ENCODE results near the gene MED22. TPM values are rescaled to one million over a fixed set of nuclear protein-coding genes. Genes with fewer than 3 reads are reported as not detected.

MED22 gene
- total and polyA plus RNA-seq, 2 of the 8 experiments (the other 6 are each of a cell fraction or from before 2014, with no cell fraction given), result 56.4 to 68.4 TPM

- Histone ChIP-seq H3K79me1 (ENCODE audit: low read depth, low read length) (peaks cover 38% of the 10 kb centered on the region), H3K9me3 (ENCODE audit: insufficient read depth in 2 of 2, low read depth in 1 of 2, low read length in 1 of 2) (no peaks in the 10 kb centered on the region), H3K4me1 (replicated peaks in 1 of 4; ENCODE audit: control insufficient read depth in 3 of 4, insufficient read depth in 4 of 4, low read length in 3 of 4) (no peaks in the 10 kb centered on the region; a peak in 1 of 7 replicates), H2BK20ac (ENCODE audit: low read length) (no peak overlapping the region), H4K5ac (ENCODE audit: insufficient read length, low read depth, low read length) (no peak overlapping the region), H2BK5ac (ENCODE audit: low read depth, low read length) (no peak overlapping the region), H2BK12ac (ENCODE audit: low read depth, low read length) (no peak overlapping the region), H2BK120ac (replicated peaks; ENCODE audit: low read depth, low read length) (no peak overlapping the region), H3K4ac (replicated peaks; ENCODE audit: insufficient read length, low read depth, low read length) (no peak overlapping the region), H3K23ac (ENCODE audit: insufficient read length) (no peak overlapping the region), H3K27me3 (replicated peaks in 1 of 4; ENCODE audit: control insufficient read depth in 3 of 4, extremely low read depth in 1 of 4, insufficient read depth in 3 of 4, low read length in 3 of 4) (no peaks in the 10 kb centered on the region), H4K20me1 (replicated peaks in 1 of 2; ENCODE audit: control insufficient read depth in 1 of 2, insufficient read depth in 2 of 2, low read length in 2 of 2) (peaks cover 44 to 68% of the 10 kb centered on the region in 2 experiments), H2AFZ (ENCODE audit: low read length) (no peak overlapping the region), H3K18ac (ENCODE audit: extremely low read depth, low read length) (no peak overlapping the region), H2AK5ac (ENCODE audit: low read depth, low read length) (no peak overlapping the region), H3K4me2 (ENCODE audit: insufficient read depth in 1 of 2, low read depth in 2 of 2, low read length in 2 of 2) (no peak overlapping the region), H4K8ac (ENCODE audit: extremely low read depth, insufficient read depth, low read length) (no peak overlapping the region), H3K36me3 (ENCODE audit: control insufficient read depth in 2 of 4, insufficient read depth in 4 of 4, low read length in 3 of 4) (peaks cover 7 to 32% (median 28%) of the 10 kb centered on the region in 4 experiments; a peak in 6 of 8 replicates), H3K56ac (replicated peaks; ENCODE audit: insufficient read length, low read depth, low read length) (no peak overlapping the region), H3K23me2 (ENCODE audit: low read depth, low read length) (no peaks in the 10 kb centered on the region), H3K79me2 (ENCODE audit: control insufficient read depth in 1 of 2, insufficient read depth in 2 of 2, low read length in 2 of 2) (peaks cover 18 to 80% of the 10 kb centered on the region in 2 experiments), H2BK15ac (ENCODE audit: low read length) (no peak overlapping the region), H3K9ac (replicated peaks in 1 of 4; ENCODE audit: extremely low read depth in 1 of 4, low read depth in 3 of 4, low read length in 3 of 4) (no peak overlapping the region), H3K27ac (ENCODE audit: low read depth, low read length) (no peak overlapping the region), H4K91ac (replicated peaks; ENCODE audit: insufficient read length, low read length) (no peak overlapping the region), H3K14ac (ENCODE audit: insufficient read length) (no peak overlapping the region), H3K4me3 (ENCODE audit: extremely low read depth in 1 of 4, insufficient read depth in 2 of 4, low read depth in 3 of 4, low read length in 4 of 4) (no peak overlapping the region)
- POLR2A ChIA-PET (ENCODE audit: partially characterized antibody), result interaction anchor here (19.9 kb wide), 1 partner anchor 16 kb away, joined by 461 read pairs; the partner anchor contains the start of genes MED22, RPL7A, SURF1 and SURF2
- FAIRE-seq, result no peak
- 82% methylated on average over 6 of the region's 6 CpGs; no CpG with 5 or more reads in 1 of the 2 experiments for WGBS, 2 experiments (ENCODE audit: extremely low coverage in 1 of 2, insufficient coverage in 1 of 2, insufficient read length in 1 of 2, insufficient replicate concordance in 2 of 2, low coverage in 1 of 2, low lambda C conversion rate in 2 of 2, missing lambda C conversion rate in 1 of 2)
- no peak for DNase-seq (ENCODE audit: low read depth in 1 of 2, low spot score in 2 of 2)
- TF ChIP-seq EP300 (IDR thresholded peaks at IDR 0.05; ENCODE audit: borderline replicate concordance in 1 of 2, low read depth in 2 of 2, low read length in 2 of 2) (no peak), BCL11A (IDR thresholded peaks at IDR 0.05; ENCODE audit: low read depth in 2 of 2, low read length in 2 of 2) (no peak), SIX5 (IDR thresholded peaks at IDR 0.05; ENCODE audit: low read depth, low read length) (no peak), CTBP2 (IDR thresholded peaks at IDR 0.05; ENCODE audit: borderline replicate concordance, insufficient read depth, insufficient read length, low read length) (no peak), POLR2A (IDR thresholded peaks at IDR 0.05; ENCODE audit: control extremely low read depth in 1 of 2, low read depth in 2 of 2, low read length in 2 of 2) (no peak), SAP30 (IDR thresholded peaks at IDR 0.05; ENCODE audit: insufficient read depth, insufficient replicate concordance, low read length) (no peak), SP2 (IDR thresholded peaks at IDR 0.05; ENCODE audit: low read length) (no peak), HDAC2 (IDR thresholded peaks at IDR 0.05; ENCODE audit: borderline replicate concordance in 1 of 2, low read depth in 2 of 2, low read length in 2 of 2) (no peak), SUZ12 (IDR thresholded peaks at IDR 0.05; ENCODE audit: low read length) (no peak), TAF7 (optimal IDR thresholded peaks at IDR 0.05; ENCODE audit: borderline replicate concordance, low read depth, low read length) (no peak), FOSL1 (IDR thresholded peaks at IDR 0.05; ENCODE audit: insufficient read depth, low read depth, low read length) (no peak), SP4 (IDR thresholded peaks at IDR 0.05; ENCODE audit: low read length) (no peak)
- CTCF ChIA-PET (ENCODE audit: partially characterized antibody), result interaction anchor here (0.7 to 10.1 kb wide), 4 partner anchors 12 to 225 kb away, joined by 3 to 90 read pairs (median 4); partner anchors contain the start of genes SURF1 and SURF2
Observed at GRCh38 chr9:133369422-133369821, 21.5 kb upstream of the MED22 start.

Data from H1 (cell line).